HCT116 (cell line): ENCODE data around the gene MRPS2.

ENCODE experiments used
- CBX3 ChIP-seq: IDR thresholded peaks from 2 replicates; pipeline ENCODE4 v1.6.1; 2012; ENCODE audit warnings: low read depth
- EGR1 ChIP-seq: IDR thresholded peaks from 2 replicates; pipeline ENCODE4 v1.6.1; 2012; ENCODE audit warnings: low read depth
- EZH2 ChIP-seq: fragments of 200-600 bp; sonication (generic); IDR thresholded peaks from 2 replicates; pipeline ENCODE4 v1.6.1; 2017; ENCODE audit warnings: antibody characterized with exemption, mixed run types
- POLR2A ChIP-seq: IDR thresholded peaks from 2 replicates; pipeline ENCODE4 v1.7.0; 2011; ENCODE audit warnings: borderline replicate concordance; ENCODE audit not compliant: insufficient read depth, insufficient read length; ENCODE audit errors: extremely low read depth
- POLR2AphosphoS5 ChIP-seq: IDR thresholded peaks from 2 replicates; pipeline ENCODE4 v1.6.1; 2011; ENCODE audit warnings: mild to moderate bottlenecking, low read depth, low read length, moderate library complexity
- TCF7L2 ChIP-seq: IDR thresholded peaks from 2 replicates; pipeline ENCODE4 v1.7.0; 2011; ENCODE audit warnings: borderline replicate concordance, inconsistent platforms; ENCODE audit not compliant: insufficient read depth, insufficient read length; ENCODE audit errors: extremely low read depth
- TF ChIP-seq, protein P1 (sequence below), 3 experiments: fragments of 200-600 bp in 1 of 3; sonication (generic) in 1 of 3; IDR thresholded peaks in 2 of 3; conservative IDR thresholded peaks in 1 of 3; 2 replicates each; pipeline ENCODE4 v1.5.1; 2012 to 2017; ENCODE audit warnings: low read depth in 2 of 3, low read length in 2 of 3, antibody characterized with exemption in 1 of 3, borderline replicate concordance in 1 of 3, control low read depth in 1 of 3, mild to moderate bottlenecking in 1 of 3, mixed read lengths in 1 of 3, mixed run types in 1 of 3, moderate library complexity in 1 of 3; ENCODE audit not compliant: insufficient read depth in 1 of 3
- TF ChIP-seq, protein P2 (sequence below): IDR thresholded peaks from 2 replicates; pipeline ENCODE4 v1.6.1; 2012
- TF ChIP-seq, protein P3 (sequence below): IDR thresholded peaks from 2 replicates; pipeline ENCODE4 v1.6.1; 2012; ENCODE audit warnings: low read depth

DNA sequence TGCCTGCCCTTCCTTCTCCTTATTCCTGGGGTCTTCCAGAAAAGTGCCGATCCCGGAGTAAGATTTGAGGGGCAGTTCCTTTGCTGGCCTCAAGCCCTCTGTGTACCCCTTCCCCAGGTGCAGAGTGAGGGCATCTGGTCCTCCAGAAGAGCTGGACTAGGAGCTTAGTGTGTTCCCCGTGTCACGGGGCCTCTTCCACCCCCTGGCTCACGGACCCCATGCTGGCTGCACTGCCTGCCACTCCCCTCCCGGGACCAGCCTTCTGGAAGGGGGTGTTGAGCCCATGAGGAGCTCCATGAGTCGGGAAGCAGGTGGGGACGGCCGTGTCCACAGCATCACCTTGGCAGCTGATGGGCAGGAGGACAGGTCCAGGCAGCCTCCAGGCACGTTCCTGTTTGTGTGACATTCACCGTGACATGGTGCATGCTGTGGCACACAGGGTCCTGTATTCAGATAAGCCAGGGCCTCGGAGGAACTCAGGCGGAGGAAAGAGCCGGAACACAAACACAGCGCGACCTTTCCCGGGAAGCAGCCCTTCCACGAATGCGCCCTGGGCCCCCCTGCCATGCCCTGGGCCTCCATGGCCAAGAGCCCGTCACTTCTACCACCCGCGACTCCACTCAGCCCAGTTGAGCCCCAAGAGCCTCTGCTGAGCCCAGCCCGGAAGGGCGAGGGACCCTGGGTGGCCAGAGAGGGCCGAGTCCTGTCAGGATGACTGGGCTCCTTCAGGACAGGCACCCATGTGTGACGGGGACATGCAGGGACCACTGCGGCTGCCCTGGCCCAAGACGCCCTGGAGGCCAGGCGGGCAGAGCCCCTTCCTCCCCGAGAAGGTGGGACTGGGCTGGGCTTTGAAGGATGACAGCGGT is 14.8 kb downstream of the MRPS2 start:
- TF ChIP-seq POLR2A, result no peak
- TF ChIP-seq, protein P1, sequence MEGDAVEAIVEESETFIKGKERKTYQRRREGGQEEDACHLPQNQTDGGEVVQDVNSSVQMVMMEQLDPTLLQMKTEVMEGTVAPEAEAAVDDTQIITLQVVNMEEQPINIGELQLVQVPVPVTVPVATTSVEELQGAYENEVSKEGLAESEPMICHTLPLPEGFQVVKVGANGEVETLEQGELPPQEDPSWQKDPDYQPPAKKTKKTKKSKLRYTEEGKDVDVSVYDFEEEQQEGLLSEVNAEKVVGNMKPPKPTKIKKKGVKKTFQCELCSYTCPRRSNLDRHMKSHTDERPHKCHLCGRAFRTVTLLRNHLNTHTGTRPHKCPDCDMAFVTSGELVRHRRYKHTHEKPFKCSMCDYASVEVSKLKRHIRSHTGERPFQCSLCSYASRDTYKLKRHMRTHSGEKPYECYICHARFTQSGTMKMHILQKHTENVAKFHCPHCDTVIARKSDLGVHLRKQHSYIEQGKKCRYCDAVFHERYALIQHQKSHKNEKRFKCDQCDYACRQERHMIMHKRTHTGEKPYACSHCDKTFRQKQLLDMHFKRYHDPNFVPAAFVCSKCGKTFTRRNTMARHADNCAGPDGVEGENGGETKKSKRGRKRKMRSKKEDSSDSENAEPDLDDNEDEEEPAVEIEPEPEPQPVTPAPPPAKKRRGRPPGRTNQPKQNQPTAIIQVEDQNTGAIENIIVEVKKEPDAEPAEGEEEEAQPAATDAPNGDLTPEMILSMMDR (IDR thresholded peaks at IDR 0.05 in 2 of 3, conservative IDR thresholded peaks at IDR 0.05 in 1 of 3; ENCODE audit: borderline replicate concordance in 1 of 3, insufficient read depth in 1 of 3, low read depth in 2 of 3, low read length in 2 of 3), result no peak
- TF ChIP-seq POLR2AphosphoS5, result no peak
- no peak for TF ChIP-seq EZH2
- no peak for TF ChIP-seq CBX3
- TF ChIP-seq, protein P2, sequence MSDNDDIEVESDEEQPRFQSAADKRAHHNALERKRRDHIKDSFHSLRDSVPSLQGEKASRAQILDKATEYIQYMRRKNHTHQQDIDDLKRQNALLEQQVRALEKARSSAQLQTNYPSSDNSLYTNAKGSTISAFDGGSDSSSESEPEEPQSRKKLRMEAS, result no peak
- TF ChIP-seq, protein P3, sequence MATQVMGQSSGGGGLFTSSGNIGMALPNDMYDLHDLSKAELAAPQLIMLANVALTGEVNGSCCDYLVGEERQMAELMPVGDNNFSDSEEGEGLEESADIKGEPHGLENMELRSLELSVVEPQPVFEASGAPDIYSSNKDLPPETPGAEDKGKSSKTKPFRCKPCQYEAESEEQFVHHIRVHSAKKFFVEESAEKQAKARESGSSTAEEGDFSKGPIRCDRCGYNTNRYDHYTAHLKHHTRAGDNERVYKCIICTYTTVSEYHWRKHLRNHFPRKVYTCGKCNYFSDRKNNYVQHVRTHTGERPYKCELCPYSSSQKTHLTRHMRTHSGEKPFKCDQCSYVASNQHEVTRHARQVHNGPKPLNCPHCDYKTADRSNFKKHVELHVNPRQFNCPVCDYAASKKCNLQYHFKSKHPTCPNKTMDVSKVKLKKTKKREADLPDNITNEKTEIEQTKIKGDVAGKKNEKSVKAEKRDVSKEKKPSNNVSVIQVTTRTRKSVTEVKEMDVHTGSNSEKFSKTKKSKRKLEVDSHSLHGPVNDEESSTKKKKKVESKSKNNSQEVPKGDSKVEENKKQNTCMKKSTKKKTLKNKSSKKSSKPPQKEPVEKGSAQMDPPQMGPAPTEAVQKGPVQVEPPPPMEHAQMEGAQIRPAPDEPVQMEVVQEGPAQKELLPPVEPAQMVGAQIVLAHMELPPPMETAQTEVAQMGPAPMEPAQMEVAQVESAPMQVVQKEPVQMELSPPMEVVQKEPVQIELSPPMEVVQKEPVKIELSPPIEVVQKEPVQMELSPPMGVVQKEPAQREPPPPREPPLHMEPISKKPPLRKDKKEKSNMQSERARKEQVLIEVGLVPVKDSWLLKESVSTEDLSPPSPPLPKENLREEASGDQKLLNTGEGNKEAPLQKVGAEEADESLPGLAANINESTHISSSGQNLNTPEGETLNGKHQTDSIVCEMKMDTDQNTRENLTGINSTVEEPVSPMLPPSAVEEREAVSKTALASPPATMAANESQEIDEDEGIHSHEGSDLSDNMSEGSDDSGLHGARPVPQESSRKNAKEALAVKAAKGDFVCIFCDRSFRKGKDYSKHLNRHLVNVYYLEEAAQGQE, result no peak
- no peak for TF ChIP-seq TCF7L2
- TF ChIP-seq EGR1, result no peak
